DMS114 treated with DMSO at 0.1 percent for 48 hours (cell line): ENCODE measurements around the gene BCL11A.

Experiments used
- DNase-seq: peaks from one replicate; lab custom pipeline; 2025; ENCODE audit not compliant: unreplicated experiment; lab: John Stamatoyannopoulos, UW

BCL11A gene

GRCh38 chr2:60410456-60411146 lies 142.9 kb downstream of the BCL11A start:
- DNase-seq = no peak

- DNase-seq = no peak
Observed at GRCh38 chr2:60409531-60409871, 144.0 kb downstream of the BCL11A start.

- no peak for DNase-seq
Observed at GRCh38 chr2:60408811-60409530, 144.5 kb downstream of the BCL11A start.

GRCh38 chr2:60408207-60408606 lies 145.2 kb downstream of the BCL11A start:
- DNase-seq = no peak

GRCh38 chr2:60407398-60407797 lies 146.1 kb downstream of the BCL11A start:
- DNase-seq = no peak

GRCh38 chr2:60406192-60406591 lies 147.3 kb downstream of the BCL11A start:
- no peak for DNase-seq

GRCh38 chr2:60405271-60405919 lies 148.1 kb downstream of the BCL11A start:
- no peak for DNase-seq
